Measurements from ENCODE around the gene CNIH4.
"Not testable (repeated sequence)": the region's sequence is repeated elsewhere in the genome, so short reads cannot be mapped to it uniquely, and the experiment has no call there.

CNIH4 gene
- long read RNA-seq, full-length matches to known transcripts, result 44 of 54 reads
- long read RNA-seq, partial matches to known transcripts, result 1 of 54 reads
- long read RNA-seq, other reads (novel, unspliced or antisense), result 9 of 54 reads

GRCh38 chr1:224356685-224357625, at the start of gene CNIH4:
TSS of gene CNIH4 (plus strand) at chr1:224356879. CDS start at chr1:224356925, 46 bp downstream.
- no peaks in the 10 kb centered on the region for H3K27me3 ChIP-seq (ENCODE audit: insufficient read depth, poor library complexity, severe bottlenecking)
- peak within 1 kb of the TSS; percentile 75 for H3K27ac ChIP-seq (replicated peaks)
- DNase-seq (ENCODE audit: low read depth in 1 of 2, low spot score in 1 of 2), result peak; percentile 91 to 95
- H3K4me3 ChIP-seq (replicated peaks; ENCODE audit: insufficient read depth, low read length), result peak within 1 kb of the TSS; percentile 80
- TF ChIP-seq REST (IDR thresholded peaks at IDR 0.05; ENCODE audit: insufficient replicate concordance, low read depth) (no peak), POLR2AphosphoS5 (IDR thresholded peaks at IDR 0.05; ENCODE audit: low read depth) (peak; percentile 75; the same call in 1 of the 2 replicates)

DNA sequence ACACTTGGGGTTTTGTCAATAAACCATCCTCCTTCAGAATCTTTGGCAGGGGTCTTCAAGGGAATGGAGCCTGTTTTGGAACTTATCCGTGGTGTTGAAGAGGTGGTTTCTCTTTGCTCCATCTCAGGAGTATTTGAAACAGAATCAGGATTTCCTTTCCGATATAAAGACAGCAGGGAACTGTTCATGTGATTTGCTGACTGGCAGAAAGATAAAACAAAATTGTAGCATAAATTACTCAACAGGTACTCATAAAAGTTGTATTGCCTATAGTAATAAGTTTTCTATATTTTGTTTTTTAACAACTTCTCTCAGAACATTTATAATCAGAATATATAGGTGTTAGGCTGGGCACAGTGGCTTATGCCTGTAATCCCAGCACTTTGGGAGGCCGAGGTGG, 48.6 kb upstream of the CNIH4 start:
- H3K4me3 ChIP-seq (replicated peaks; ENCODE audit: insufficient read depth, low read length), result no peak overlapping the region
- no peak for DNase-seq (ENCODE audit: low read depth in 1 of 2, low spot score in 1 of 2)
- no peak overlapping the region for H3K27ac ChIP-seq (replicated peaks)
- no peaks in the 10 kb centered on the region for H3K27me3 ChIP-seq (ENCODE audit: insufficient read depth, poor library complexity, severe bottlenecking)
- TF ChIP-seq, protein P1, sequence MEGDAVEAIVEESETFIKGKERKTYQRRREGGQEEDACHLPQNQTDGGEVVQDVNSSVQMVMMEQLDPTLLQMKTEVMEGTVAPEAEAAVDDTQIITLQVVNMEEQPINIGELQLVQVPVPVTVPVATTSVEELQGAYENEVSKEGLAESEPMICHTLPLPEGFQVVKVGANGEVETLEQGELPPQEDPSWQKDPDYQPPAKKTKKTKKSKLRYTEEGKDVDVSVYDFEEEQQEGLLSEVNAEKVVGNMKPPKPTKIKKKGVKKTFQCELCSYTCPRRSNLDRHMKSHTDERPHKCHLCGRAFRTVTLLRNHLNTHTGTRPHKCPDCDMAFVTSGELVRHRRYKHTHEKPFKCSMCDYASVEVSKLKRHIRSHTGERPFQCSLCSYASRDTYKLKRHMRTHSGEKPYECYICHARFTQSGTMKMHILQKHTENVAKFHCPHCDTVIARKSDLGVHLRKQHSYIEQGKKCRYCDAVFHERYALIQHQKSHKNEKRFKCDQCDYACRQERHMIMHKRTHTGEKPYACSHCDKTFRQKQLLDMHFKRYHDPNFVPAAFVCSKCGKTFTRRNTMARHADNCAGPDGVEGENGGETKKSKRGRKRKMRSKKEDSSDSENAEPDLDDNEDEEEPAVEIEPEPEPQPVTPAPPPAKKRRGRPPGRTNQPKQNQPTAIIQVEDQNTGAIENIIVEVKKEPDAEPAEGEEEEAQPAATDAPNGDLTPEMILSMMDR (IDR thresholded peaks at IDR 0.05; ENCODE audit: insufficient read depth, low read length), result no peak
- TF ChIP-seq REST (IDR thresholded peaks at IDR 0.05; ENCODE audit: insufficient replicate concordance, low read depth) (no peak), SPI1 (IDR thresholded peaks at IDR 0.05; ENCODE audit: borderline replicate concordance, low read depth) (no peak), GABPA (IDR thresholded peaks at IDR 0.05; ENCODE audit: low read depth) (no peak), POLR2AphosphoS5 (IDR thresholded peaks at IDR 0.05; ENCODE audit: low read depth) (no peak)

- not testable (repeated sequence) for DNase-seq (ENCODE audit: low read depth in 1 of 2, low spot score in 1 of 2); H3K27me3 ChIP-seq (ENCODE audit: insufficient read depth, poor library complexity, severe bottlenecking); H3K27ac ChIP-seq (replicated peaks); H3K4me3 ChIP-seq (replicated peaks; ENCODE audit: insufficient read depth, low read length)
Measured at GRCh38 chr1:224311503-224311902, 45.2 kb upstream of the CNIH4 start.

DNA sequence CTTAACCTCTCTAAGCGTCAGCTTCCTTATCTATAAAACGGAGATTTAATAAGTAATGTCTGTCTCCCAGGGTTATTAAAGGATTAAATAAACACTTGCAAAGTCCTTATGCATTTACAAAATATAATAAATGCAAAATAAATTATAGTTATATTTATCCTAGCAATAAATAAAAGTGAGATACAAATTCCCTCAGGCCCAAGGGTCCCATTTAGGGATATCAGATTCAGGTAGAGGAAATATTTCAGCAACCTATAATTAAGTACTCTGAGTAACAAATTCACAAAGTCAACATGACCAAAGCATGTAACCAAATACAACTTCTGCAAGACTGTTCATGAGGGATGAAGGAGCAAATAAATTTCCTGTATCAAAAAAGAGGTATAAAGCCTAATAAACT, 44.7 kb upstream of the CNIH4 start:
- DNase-seq (ENCODE audit: low read depth in 1 of 2, low spot score in 1 of 2), result no peak
- TF ChIP-seq REST (IDR thresholded peaks at IDR 0.05; ENCODE audit: insufficient replicate concordance, low read depth) (no peak), SPI1 (IDR thresholded peaks at IDR 0.05; ENCODE audit: borderline replicate concordance, low read depth) (no peak), GABPA (IDR thresholded peaks at IDR 0.05; ENCODE audit: low read depth) (no peak), POLR2AphosphoS5 (IDR thresholded peaks at IDR 0.05; ENCODE audit: low read depth) (no peak)
- TF ChIP-seq, protein P1 (IDR thresholded peaks at IDR 0.05; ENCODE audit: insufficient read depth, low read length), result no peak
- H3K4me3 ChIP-seq (replicated peaks; ENCODE audit: insufficient read depth, low read length), result no peak overlapping the region
- no peaks in the 10 kb centered on the region for H3K27me3 ChIP-seq (ENCODE audit: insufficient read depth, poor library complexity, severe bottlenecking)
- H3K27ac ChIP-seq (replicated peaks), result no peak overlapping the region

All from HL-60 (cell line).